NCI-H1930 (cell line): Measurements from ENCODE around the gene ALX4.

Experiments
- DNase-seq, 2 experiments: peaks; one replicate each; lab custom pipeline; 2025; lab: John Stamatoyannopoulos, UW

Gene ALX4

GRCh38 chr11:44315947-44316658 is 6.2 kb upstream of the ALX4 start:
- peak; percentile 10 to 17 for DNase-seq

DNA sequence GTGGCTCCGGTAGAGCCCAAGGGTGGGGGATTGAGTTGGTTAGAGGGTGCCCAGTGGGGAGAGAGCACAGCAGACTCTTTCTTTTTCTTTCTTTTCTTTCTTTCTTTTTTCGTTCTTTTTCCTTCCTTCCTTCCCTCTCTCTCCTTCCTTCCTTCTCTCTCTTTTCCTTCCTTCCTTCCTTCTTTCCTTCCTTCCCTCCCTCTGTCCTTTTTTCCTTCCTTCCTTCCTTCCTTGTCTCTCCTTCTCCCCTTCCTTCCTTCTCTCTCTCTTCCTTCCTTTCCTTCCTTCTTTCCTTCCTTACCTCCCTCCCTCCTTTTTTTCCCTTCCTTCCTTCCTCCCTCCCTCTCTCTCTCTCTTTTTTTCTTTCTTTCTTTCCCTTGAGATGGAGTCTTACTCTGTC is 4.8 kb upstream of the ALX4 start:
- DNase-seq = no peak

DNA sequence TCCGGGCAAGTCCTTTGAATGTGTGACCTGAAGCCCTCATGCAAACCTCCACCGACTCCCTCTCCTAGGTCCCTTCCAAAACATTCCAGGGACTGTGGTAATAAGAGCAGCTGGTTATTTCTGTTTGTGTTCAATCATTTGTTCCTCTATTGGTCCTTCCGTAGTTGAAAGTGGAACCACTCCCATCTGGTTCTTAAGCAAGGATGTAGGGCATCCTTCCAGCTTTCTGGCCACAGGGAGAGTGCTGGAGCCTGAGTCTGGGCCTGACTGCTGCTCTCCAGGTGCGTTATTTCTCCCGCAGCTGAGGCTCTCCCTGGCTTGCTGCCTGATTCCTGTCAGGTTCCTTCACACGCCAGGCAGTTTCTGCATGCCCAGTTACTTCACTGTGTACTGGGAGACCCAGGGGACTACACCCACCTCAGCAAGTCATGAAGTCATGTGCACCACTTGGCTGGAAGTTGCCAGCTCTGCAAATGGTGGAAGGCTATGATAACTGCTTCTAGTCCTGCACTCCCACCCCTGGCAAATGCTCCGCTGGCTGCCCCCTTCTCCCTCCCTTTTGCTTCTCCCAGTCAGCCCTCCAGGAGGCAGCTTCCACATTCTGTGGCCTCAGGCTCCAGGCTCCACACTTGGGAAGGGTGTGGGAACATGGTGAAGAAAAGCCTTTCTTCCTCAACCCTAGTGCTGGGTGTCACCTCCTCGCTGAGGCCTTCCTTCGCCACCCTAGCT is 4.0 kb upstream of the ALX4 start:
- no peak for DNase-seq

- no peak for DNase-seq
Observed at GRCh38 chr11:44312876-44313275, 2.9 kb upstream of the ALX4 start.

- no peak for DNase-seq
Observed at GRCh38 chr11:44311339-44312261, 1.7 kb upstream of the ALX4 start.

- DNase-seq = no peak
Observed at GRCh38 chr11:44310463-44311272, 729 bp upstream of the ALX4 start.

- DNase-seq = no peak
Observed at GRCh38 chr11:44310206-44310462, 195 bp upstream of the ALX4 start.

DNA sequence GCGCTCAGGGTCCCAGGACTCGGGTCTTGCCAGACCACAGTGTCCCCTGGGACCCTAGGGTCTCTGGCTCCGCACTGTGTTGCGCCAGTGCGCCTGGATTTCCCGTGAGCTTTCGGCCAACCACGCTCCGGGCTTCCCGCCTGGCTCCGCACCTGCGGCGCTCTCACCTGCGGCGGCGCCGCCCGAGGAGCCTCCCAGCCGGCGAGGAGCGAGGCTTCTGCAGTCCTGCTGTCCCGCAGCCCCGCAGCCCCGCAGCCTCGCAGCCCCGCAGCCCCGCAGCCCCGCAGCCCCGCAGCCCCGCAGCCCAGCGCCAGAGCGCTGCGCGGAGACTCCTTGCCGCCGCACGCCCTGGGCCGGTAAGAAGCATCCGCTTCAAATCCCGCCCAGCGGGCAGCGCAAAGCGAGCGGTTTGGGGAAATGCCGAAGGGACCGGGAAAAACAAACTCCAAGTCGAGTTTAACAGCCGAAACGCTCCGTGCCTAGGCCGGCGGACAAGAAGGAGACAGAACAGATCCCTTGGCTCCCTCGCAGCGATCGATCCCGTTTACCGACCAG is 939 bp downstream of the ALX4 start:
- no peak for DNase-seq

- no peak for DNase-seq
Observed at GRCh38 chr11:44308256-44308922, 1.6 kb downstream of the ALX4 start.

GRCh38 chr11:44307340-44308099 is 2.4 kb downstream of the ALX4 start:
- DNase-seq = no peak

GRCh38 chr11:44306918-44307244 is 3.1 kb downstream of the ALX4 start:
- DNase-seq = no peak

DNA sequence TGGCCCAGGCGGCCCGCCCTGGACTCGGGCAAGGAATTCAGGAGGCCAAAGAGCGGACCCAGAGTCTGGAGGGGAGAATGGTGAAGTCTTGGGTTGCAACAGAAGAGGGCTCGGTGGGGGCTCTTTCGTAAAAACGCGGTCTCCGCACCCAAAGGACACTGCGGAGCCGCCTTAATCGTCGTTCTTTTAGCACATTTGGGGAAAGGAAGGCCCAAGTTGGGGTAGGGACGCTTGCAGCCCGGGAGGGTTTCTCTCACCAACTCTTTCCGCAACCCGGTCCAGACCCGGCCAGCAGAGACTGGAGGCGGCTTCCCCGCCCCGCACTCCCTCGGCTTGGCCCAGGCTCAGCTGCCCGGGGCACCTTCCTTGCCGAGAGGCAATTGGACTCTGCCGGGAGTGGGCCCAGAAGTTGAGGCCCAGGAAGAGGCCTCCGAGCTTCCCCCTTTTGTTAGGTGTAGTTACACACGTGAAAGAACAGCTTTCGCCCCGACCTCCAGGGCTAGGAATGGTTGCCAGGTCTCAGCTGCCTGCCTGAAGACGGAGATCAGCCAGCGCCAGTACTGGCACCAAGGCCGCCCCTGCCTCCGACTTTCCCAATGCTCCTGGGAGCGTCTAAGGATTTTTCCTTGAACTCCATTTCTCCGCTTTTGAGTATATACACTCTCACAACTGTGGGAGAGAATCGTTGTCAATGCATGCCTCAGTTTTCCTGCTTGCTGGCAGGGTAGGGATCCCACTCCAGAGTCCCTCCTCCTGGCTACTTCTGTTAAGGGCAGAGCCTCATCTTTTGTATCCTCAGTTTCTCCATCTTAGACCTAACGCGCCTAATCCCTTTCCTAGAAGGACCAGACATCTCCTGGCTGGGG is 3.7 kb downstream of the ALX4 start:
- DNase-seq = no peak

DNA sequence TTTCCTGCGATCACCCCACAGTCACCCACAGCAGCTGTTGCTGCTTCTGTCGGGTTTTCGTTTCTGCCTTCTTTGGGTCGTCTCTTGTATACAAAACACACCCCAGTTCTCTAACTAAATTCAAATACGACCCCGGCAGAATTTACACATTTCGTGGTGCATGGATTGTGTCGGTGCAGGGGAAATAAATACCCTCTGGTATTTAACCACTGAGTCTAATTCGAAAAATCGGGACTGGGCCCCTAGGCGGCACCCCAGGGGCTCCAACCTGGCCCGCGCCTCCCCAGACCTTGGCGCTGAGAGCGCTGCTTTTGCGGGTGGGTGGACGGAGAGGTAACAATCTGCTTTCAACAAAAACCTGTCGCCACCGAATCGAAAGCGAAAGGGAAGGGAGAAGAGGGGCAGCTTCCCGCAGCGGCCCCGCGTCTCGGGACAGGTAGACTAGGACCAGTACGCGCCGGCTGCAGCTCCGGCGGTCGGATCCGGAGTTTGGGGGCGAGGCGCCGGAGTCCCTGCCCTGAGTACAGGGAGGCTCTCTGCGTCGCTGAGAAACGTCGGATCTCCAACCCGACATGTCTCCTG is 4.4 kb downstream of the ALX4 start:
- no peak for DNase-seq

DNA sequence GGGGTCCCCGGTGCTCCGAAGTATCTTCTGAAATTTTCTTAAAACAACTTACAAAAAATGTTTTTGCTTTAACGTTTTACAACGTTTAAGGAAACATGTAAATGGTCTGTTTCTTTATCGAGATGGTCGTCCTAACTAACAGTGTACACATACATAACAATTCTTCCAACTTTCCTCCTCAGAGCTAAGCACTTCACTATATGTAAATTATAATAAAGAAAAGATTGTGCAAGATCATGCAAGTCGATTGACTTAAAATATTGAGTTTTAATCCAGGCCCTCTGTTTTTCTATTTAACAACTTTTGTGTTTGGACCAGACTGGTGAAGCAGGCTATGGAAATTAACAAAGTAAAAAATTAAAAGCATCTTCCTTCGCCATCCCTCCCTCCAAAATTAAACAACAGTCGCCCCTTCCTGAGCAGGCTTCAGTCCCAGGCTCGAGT is 4.9 kb downstream of the ALX4 start:
- DNase-seq = no peak

DNA sequence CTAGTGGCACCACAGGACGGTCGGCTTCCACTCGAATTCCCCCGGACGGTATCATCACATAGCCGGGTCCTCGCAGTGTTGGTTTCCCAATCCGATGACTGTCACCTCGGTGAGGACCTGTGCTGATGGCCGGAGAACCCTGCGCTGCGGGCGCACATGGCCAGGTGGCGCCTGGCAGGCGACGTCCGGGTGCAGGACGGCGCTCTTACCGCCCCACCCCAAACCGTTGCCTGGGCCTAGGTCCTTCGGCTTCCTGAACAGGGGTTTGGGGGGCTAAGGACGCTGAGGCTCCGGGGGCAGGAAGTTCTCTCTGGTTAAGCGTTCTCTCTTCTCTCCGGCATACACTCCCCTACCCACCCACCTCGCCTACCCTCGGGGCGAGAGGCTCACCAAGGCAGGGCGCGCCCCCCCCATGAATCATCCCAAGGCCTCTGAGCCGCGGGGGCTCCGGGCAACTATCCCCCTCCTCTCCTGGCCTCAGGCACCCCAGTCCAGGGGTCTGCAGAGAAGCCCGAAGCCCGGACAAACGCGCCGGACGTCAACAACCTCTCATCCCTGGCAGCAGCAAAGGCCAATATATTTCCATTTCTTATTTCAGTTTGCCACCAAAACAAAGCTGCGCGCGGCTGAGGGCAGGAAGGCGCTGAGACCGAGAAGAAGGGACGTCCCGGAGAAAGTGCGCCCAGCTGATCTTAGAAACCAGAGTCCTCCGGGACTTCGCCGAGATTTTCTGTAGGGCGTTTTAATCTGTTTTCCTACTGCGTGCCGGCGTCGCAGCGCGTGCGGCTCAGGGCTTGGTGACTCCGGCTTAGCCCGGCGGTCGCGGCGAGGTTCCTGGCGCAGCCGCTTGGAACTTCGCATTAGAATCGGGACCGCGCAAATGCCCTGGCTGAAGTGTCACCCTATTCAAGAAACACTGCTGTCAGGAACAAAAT is 5.6 kb downstream of the ALX4 start:
- DNase-seq = no peak

DNA sequence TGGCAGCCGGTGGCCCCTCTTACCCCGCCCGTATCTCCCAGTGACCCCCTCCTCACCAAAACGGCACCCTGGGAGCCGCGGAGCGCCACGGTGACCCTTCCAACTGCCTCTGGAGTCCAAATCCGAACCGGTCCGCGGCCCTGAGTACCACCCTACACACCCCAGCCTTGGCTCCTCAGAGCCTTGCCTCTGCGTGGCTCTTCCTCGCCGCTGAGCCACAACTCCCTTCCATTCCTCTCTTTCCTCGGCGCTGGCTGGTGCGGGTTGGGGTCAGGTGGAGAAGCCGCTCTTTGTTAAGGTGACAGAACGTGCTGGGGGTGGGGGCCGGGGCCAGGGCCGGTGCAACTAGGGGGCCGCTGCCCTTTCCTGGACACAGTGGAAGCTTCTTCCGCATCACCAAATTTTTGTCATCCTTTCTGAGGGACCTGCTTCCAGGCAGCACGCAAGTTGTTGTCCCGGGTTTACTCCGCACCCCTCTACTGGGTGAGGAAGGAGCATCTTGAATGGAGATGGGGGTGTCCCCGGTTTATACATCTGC is 6.5 kb downstream of the ALX4 start:
- DNase-seq = no peak

- no peak for DNase-seq
Observed at GRCh38 chr11:44301564-44302271, 8.2 kb downstream of the ALX4 start.
